H9 (cell line): ENCODE measurements around the gene CKS2. TPM values are rescaled to one million over a fixed set of nuclear protein-coding genes. Genes with fewer than 3 reads are reported as not detected.

Experiments used
- DNase-seq: peaks from one replicate; pipeline ENCODE4 v3.0.0-alpha.2; 2017
- H2AFZ ChIP-seq: one replicate; pipeline ENCODE4 v1.6.1; 2013; ENCODE audit warnings: mild to moderate bottlenecking, low read length, control low read depth, moderate library complexity
- H2AK5ac ChIP-seq: 2 replicates; pipeline ENCODE4 v1.6.1; 2013; ENCODE audit warnings: low read length, control low read depth, mixed read lengths; ENCODE audit not compliant: insufficient read length
- H2BK120ac ChIP-seq: one replicate; pipeline ENCODE4 v1.6.1; 2013; ENCODE audit warnings: low read depth, mild to moderate bottlenecking, low read length, control low read depth, inconsistent platforms; ENCODE audit not compliant: poor library complexity, severe bottlenecking
- H2BK12ac ChIP-seq: 2 replicates; pipeline ENCODE4 v1.6.1; 2013; ENCODE audit warnings: low read length, control low read depth, mixed read lengths, low read depth; ENCODE audit not compliant: insufficient read length
- H2BK15ac ChIP-seq: 2 replicates; pipeline ENCODE4 v1.6.1; 2013; ENCODE audit warnings: low read depth, low read length, control low read depth
- H2BK20ac ChIP-seq: one replicate; pipeline ENCODE4 v1.6.1; 2013; ENCODE audit warnings: low read depth, mild to moderate bottlenecking, low read length, control low read depth, inconsistent platforms; ENCODE audit not compliant: poor library complexity, severe bottlenecking
- H2BK5ac ChIP-seq: 2 replicates; pipeline ENCODE4 v1.6.1; 2013; ENCODE audit warnings: low read length, control low read depth, mixed read lengths; ENCODE audit not compliant: insufficient read length
- H3K14ac ChIP-seq: 2 replicates; pipeline ENCODE4 v1.6.1; 2013; ENCODE audit warnings: low read length, control low read depth; ENCODE audit not compliant: insufficient read depth
- H3K18ac ChIP-seq: 2 replicates; pipeline ENCODE4 v1.6.1; 2013; ENCODE audit warnings: low read depth, mild to moderate bottlenecking, mixed read lengths, low read length, control low read depth; ENCODE audit not compliant: insufficient read length
- H3K23ac ChIP-seq: 2 replicates; pipeline ENCODE4 v1.6.1; 2013; ENCODE audit warnings: low read length, control low read depth, mixed read lengths, low read depth; ENCODE audit not compliant: insufficient read length
- H3K23me2 ChIP-seq: 2 replicates; pipeline ENCODE4 v1.6.1; 2013; ENCODE audit warnings: low read depth, mild to moderate bottlenecking, mixed read lengths, low read length, control low read depth; ENCODE audit not compliant: insufficient read length, poor library complexity, severe bottlenecking
- H3K27ac ChIP-seq: 2 replicates; pipeline ENCODE4 v1.5.1; 2013; ENCODE audit warnings: low read length, control low read depth, mixed read lengths, low read depth; ENCODE audit not compliant: insufficient read length
- H3K27me3 ChIP-seq: 2 replicates; pipeline ENCODE4 v1.6.1; 2013; ENCODE audit warnings: low read length, control low read depth, inconsistent platforms; ENCODE audit not compliant: insufficient read depth
- H3K4ac ChIP-seq: 2 replicates; pipeline ENCODE4 v1.6.1; 2013; ENCODE audit warnings: low read depth, mild to moderate bottlenecking, control low read depth, inconsistent platforms, low read length, moderate library complexity
- H3K4me1 ChIP-seq: 2 replicates; pipeline ENCODE4 v1.6.1; 2013; ENCODE audit warnings: low read length, control low read depth, inconsistent platforms; ENCODE audit not compliant: insufficient read depth
- H3K4me2 ChIP-seq: 2 replicates; pipeline ENCODE4 v1.6.1; 2013; ENCODE audit warnings: low read length, control low read depth, mixed read lengths; ENCODE audit not compliant: insufficient read length, insufficient read depth
- H3K56ac ChIP-seq: 2 replicates; pipeline ENCODE4 v1.6.1; 2013; ENCODE audit warnings: low read depth, mild to moderate bottlenecking, mixed read lengths, low read length, control low read depth; ENCODE audit not compliant: insufficient read length
- H3K79me1 ChIP-seq: 2 replicates; pipeline ENCODE4 v1.6.1; 2013; ENCODE audit warnings: low read depth, mild to moderate bottlenecking, moderate library complexity, low read length, control low read depth, inconsistent platforms; ENCODE audit not compliant: insufficient read depth, poor library complexity, severe bottlenecking
- H3K79me2 ChIP-seq: 2 replicates; pipeline ENCODE4 v1.6.1; 2013; ENCODE audit warnings: low read length, control low read depth, inconsistent platforms; ENCODE audit not compliant: insufficient read depth
- H3K9ac ChIP-seq: 2 replicates; pipeline ENCODE4 v1.6.1; 2013; ENCODE audit warnings: low read length, control low read depth, mixed read lengths; ENCODE audit not compliant: insufficient read length; ENCODE audit errors: extremely low read depth
- H3K9me3 ChIP-seq: one replicate; pipeline ENCODE4 v1.6.1; 2013; ENCODE audit warnings: low read depth, low read length, inconsistent platforms; ENCODE audit not compliant: control insufficient read depth
- H3T11ph ChIP-seq: one replicate; pipeline ENCODE4 v1.6.1; 2013; ENCODE audit warnings: mild to moderate bottlenecking, low read length, control low read depth, inconsistent platforms
- H4K20me1 ChIP-seq: one replicate; pipeline ENCODE4 v1.6.1; 2013; ENCODE audit not compliant: control insufficient read depth, insufficient read length, insufficient read depth
- H4K5ac ChIP-seq: 2 replicates; pipeline ENCODE4 v1.6.1; 2013; ENCODE audit warnings: low read depth, mild to moderate bottlenecking, mixed read lengths, low read length, control low read depth; ENCODE audit not compliant: insufficient read length
- H4K8ac ChIP-seq: replicated peaks from 2 replicates; pipeline ENCODE4 v1.6.1; 2013; ENCODE audit warnings: low read length, control low read depth, mixed read lengths, low read depth; ENCODE audit not compliant: insufficient read length
- H4K91ac ChIP-seq: 2 replicates; pipeline ENCODE4 v1.6.1; 2013; ENCODE audit warnings: low read depth, mild to moderate bottlenecking, moderate library complexity, mixed read lengths, low read length, control low read depth; ENCODE audit not compliant: insufficient read length
- H3K27ac Mint-ChIP-seq, 3 experiments: 2 replicates in 2 of 3; 3 replicates in 1 of 3; pipeline ENCODE4 v1.8.0; 2020 to 2021; ENCODE audit warnings: mixed read lengths in 3 of 3, mild to moderate bottlenecking in 1 of 3, moderate library complexity in 1 of 3
- H3K27me3 Mint-ChIP-seq: 2 replicates; pipeline ENCODE4 v1.8.0; 2021; ENCODE audit warnings: low read depth, mild to moderate bottlenecking, moderate library complexity, mixed read lengths
- H3K36me3 Mint-ChIP-seq, 3 experiments: 2 replicates in 2 of 3; 3 replicates in 1 of 3; pipeline ENCODE4 v1.8.0; 2020 to 2021; ENCODE audit warnings: low read depth in 3 of 3, mixed read lengths in 3 of 3; ENCODE audit not compliant: insufficient read depth in 1 of 3
- H3K4me1 Mint-ChIP-seq, 2 experiments: 2 replicates each; pipeline ENCODE4 v1.8.0; 2020; ENCODE audit warnings: mixed read lengths in 2 of 2
- H3K4me3 Mint-ChIP-seq, 2 experiments: 2 replicates in 1 of 2; 3 replicates in 1 of 2; pipeline ENCODE4 v1.8.0; 2020 to 2021; ENCODE audit warnings: mild to moderate bottlenecking in 2 of 2, mixed read lengths in 2 of 2, moderate library complexity in 1 of 2
- H3K9me3 Mint-ChIP-seq, 2 experiments: 2 replicates in 1 of 2; 3 replicates in 1 of 2; pipeline ENCODE4 v1.8.0; 2020; ENCODE audit warnings: mild to moderate bottlenecking in 2 of 2, mixed read lengths in 2 of 2, moderate library complexity in 1 of 2
- CTCF ChIP-seq: fragments of 200-600 bp; sonication (generic); conservative IDR thresholded peaks from 3 replicates; pipeline ENCODE4 v1.8.0; 2021; ENCODE audit warnings: antibody characterized with exemption, mild to moderate bottlenecking
- WGBS: extraction: QIAGEN DNeasy Blood & Tissue Kit; methylation state at CpG from one replicate; pipeline ENCODE4 v1.1.7; 2013; ENCODE audit warnings: missing lambda C conversion rate, low lambda C conversion rate, mixed read lengths; ENCODE audit not compliant: insufficient read length; ENCODE audit errors: extremely low coverage; 5-methylcytosine and 5-hydroxymethylcytosine counted together
- total RNA-seq: library from RNA; stranded (reverse); gene quantifications from 2 replicates; pipeline ENCODE4 v1.2.1, GENCODE V29; 2021

CKS2 gene
- total RNA-seq, 1 experiment from 2014 or later = 211 TPM

GRCh38 chr9:89353989-89354388 lies 43.0 kb downstream of the CKS2 start:
- Mint-ChIP-seq H3K27ac (no peak overlapping the region), H3K9me3 (no peaks in the 10 kb centered on the region), H3K36me3 (peaks cover 50 to 99% (median 99%) of the 10 kb centered on the region in 3 experiments; a peak in 6 of 7 replicates), H3K4me1 (no peaks in the 10 kb centered on the region), H3K4me3 (no peak overlapping the region), H3K27me3 (no peaks in the 10 kb centered on the region)
- Histone ChIP-seq H4K5ac (no peak overlapping the region), H3K27me3 (no peaks in the 10 kb centered on the region), H3K4me1 (no peaks in the 10 kb centered on the region), H2BK5ac (no peak overlapping the region), H3K27ac (no peak overlapping the region), H3K79me1 (no peaks in the 10 kb centered on the region), H3K14ac (no peak overlapping the region), H2BK15ac (no peak overlapping the region), H3T11ph (no peak overlapping the region), H4K20me1 (no peaks in the 10 kb centered on the region), H3K56ac (no peak overlapping the region), H2AK5ac (no peak overlapping the region), H3K9me3 (no peaks in the 10 kb centered on the region), H4K8ac (no peak overlapping the region), H3K4ac (no peak overlapping the region), H3K4me2 (no peak overlapping the region), H2BK120ac (no peak overlapping the region), H2AFZ (no peak overlapping the region), H3K9ac (no peak overlapping the region), H4K91ac (no peak overlapping the region), H2BK12ac (no peak overlapping the region), H3K23me2 (no peaks in the 10 kb centered on the region), H3K23ac (no peak overlapping the region), H2BK20ac (no peak overlapping the region), H3K18ac (no peak overlapping the region), H3K79me2 (no peaks in the 10 kb centered on the region)
- WGBS = no CpG with 5 or more reads among the region's 3 CpGs
- no peak for DNase-seq
- no peak for TF ChIP-seq CTCF
